Measurements from ENCODE around the gene RXFP4. TPM values are rescaled to one million over a fixed set of nuclear protein-coding genes. Genes with fewer than 3 reads are reported as not detected.

RXFP4 gene
- total and polyA plus RNA-seq, 2 of the 13 experiments (the other 11 are each of a cell fraction or from before 2014, with no cell fraction given) = 0.38 to 1.4 TPM

DNA sequence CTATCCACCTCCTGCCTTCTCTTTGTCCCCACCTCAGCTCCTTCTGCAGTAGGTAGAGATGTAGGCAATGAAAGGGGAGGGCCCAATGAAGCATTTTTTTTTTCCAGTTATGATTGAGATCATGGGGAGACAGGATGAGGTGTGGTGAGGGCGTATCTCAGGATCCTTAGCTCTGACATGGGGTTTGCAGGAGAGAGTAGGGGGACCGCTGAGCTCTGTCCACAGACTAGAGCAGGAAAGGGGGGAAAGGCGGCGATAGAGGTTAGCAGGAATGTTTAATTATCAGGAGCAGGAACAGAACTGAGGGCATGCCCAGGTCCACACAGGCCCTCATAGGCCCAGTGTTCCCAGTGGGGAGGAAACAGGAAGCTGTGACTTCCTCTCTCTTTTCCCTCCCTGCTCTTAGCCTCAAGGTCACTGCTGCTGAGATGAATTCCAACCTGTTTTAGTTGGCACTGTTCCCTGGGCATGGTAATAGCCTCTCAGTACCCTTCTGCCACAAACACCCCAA is 901 bp upstream of the RXFP4 start (continued):
- TF ChIP-seq JDP2 (CRISPR knock-in tag; IDR thresholded peaks at IDR 0.05; ENCODE audit: borderline replicate concordance) = no peak
- peak; percentile 78 for TF ChIP-seq PHF21A (CRISPR knock-in tag; IDR thresholded peaks at IDR 0.05)
- TF ChIP-seq ARNTL (CRISPR knock-in tag; IDR thresholded peaks at IDR 0.05) = no peak
- TF ChIP-seq ZMAT3 (CRISPR knock-in tag; conservative IDR thresholded peaks at IDR 0.05) = peak; percentile 20; the same call in 1 of the 2 replicates
- TF ChIP-seq MIXL1 (CRISPR knock-in tag; IDR thresholded peaks at IDR 0.05) = peak; percentile 61; the same call in 1 of the 2 replicates
- TF ChIP-seq TGIF2 (CRISPR knock-in tag; IDR thresholded peaks at IDR 0.05) = peak; percentile 30; the same call in 1 of the 2 replicates
- TF ChIP-seq ZNF263 (CRISPR knock-in tag; IDR thresholded peaks at IDR 0.05) = peak; percentile 12; the same call in 1 of the 2 replicates
- TF ChIP-seq DZIP1 (CRISPR knock-in tag; IDR thresholded peaks at IDR 0.05) = no peak
- no peak for TF ChIP-seq ZNF776 (CRISPR knock-in tag; IDR thresholded peaks at IDR 0.05)
- TF ChIP-seq FOXP1 (IDR thresholded peaks at IDR 0.05) = no peak
- TF ChIP-seq FOXP1 (CRISPR knock-in tag; IDR thresholded peaks at IDR 0.05) = no peak
- peak; percentile 35; the same call in 1 of the 2 replicates for TF ChIP-seq TAF1 (CRISPR knock-in tag; IDR thresholded peaks at IDR 0.05)
- TF ChIP-seq, protein P1, sequence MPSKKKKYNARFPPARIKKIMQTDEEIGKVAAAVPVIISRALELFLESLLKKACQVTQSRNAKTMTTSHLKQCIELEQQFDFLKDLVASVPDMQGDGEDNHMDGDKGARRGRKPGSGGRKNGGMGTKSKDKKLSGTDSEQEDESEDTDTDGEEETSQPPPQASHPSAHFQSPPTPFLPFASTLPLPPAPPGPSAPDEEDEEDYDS (CRISPR knock-in tag; IDR thresholded peaks at IDR 0.05) = peak; percentile 69; the same call in 1 of the 2 replicates
- TF ChIP-seq KAT7 (CRISPR knock-in tag; IDR thresholded peaks at IDR 0.05; ENCODE audit: borderline replicate concordance) = peak; percentile 76; the same call in 1 of the 2 replicates
- TF ChIP-seq RBFOX2 (IDR thresholded peaks at IDR 0.05; ENCODE audit: low read depth, low read length) = peak; percentile 84
- TF ChIP-seq ZNF572 (CRISPR knock-in tag; IDR thresholded peaks at IDR 0.05) = no peak
- no peak for TF ChIP-seq ZNF616 (CRISPR knock-in tag; IDR thresholded peaks at IDR 0.05; ENCODE audit: low read depth)
- TF ChIP-seq, protein P2, sequence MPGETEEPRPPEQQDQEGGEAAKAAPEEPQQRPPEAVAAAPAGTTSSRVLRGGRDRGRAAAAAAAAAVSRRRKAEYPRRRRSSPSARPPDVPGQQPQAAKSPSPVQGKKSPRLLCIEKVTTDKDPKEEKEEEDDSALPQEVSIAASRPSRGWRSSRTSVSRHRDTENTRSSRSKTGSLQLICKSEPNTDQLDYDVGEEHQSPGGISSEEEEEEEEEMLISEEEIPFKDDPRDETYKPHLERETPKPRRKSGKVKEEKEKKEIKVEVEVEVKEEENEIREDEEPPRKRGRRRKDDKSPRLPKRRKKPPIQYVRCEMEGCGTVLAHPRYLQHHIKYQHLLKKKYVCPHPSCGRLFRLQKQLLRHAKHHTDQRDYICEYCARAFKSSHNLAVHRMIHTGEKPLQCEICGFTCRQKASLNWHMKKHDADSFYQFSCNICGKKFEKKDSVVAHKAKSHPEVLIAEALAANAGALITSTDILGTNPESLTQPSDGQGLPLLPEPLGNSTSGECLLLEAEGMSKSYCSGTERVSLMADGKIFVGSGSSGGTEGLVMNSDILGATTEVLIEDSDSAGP (CRISPR knock-in tag; IDR thresholded peaks at IDR 0.05; ENCODE audit: borderline replicate concordance) = peak; percentile 16; the same call in 1 of the 2 replicates
- TF ChIP-seq RCOR2 (CRISPR knock-in tag; IDR thresholded peaks at IDR 0.05) = 0 out of 2 replicates have a peak, but pooled peaks have one; percentile 26
- TF ChIP-seq SSRP1 (CRISPR knock-in tag; IDR thresholded peaks at IDR 0.05) = peak; percentile 92
- 0 out of 2 replicates have a peak, but pooled peaks have one; percentile 16 for TF ChIP-seq ZNF792 (CRISPR knock-in tag; IDR thresholded peaks at IDR 0.05)
- peak; percentile 40; the same call in 1 of the 2 replicates for TF ChIP-seq HOMEZ (CRISPR knock-in tag; IDR thresholded peaks at IDR 0.05; ENCODE audit: low read depth)
- TF ChIP-seq NFKBIZ (CRISPR knock-in tag; IDR thresholded peaks at IDR 0.05) = 0 out of 2 replicates have a peak, but pooled peaks have one; percentile 18
- 0 out of 2 replicates have a peak, but pooled peaks have one; percentile 10 for TF ChIP-seq ISL2 (CRISPR knock-in tag; IDR thresholded peaks at IDR 0.05)
- TF ChIP-seq ZNF552 (CRISPR knock-in tag; IDR thresholded peaks at IDR 0.05; ENCODE audit: borderline replicate concordance) = 0 out of 2 replicates have a peak, but pooled peaks have one; percentile 50
- TF ChIP-seq THAP11 (CRISPR knock-in tag; IDR thresholded peaks at IDR 0.05) = peak; percentile 68; the same call in 1 of the 2 replicates

Measured in HepG2 (cell line).